ENCODE results near the gene SLC35F3.

GRCh38 chr1:234281826-234282489 lies 377.5 kb downstream of the SLC35F3 start:
- TF ChIP-seq CTCF (conservative IDR thresholded peaks at IDR 0.05 in 1 of 2, IDR thresholded peaks at IDR 0.05 in 1 of 2; ENCODE audit: extremely low read depth in 1 of 2, insufficient read depth in 1 of 2, low read depth in 1 of 2, low read length in 2 of 2): no peak
- TF ChIP-seq EZH2 (IDR thresholded peaks at IDR 0.05; ENCODE audit: borderline replicate concordance, low read length): no peak

All from mammary epithelial cell (primary cell).